Forelimb muscle (tissue), 1 donor: Measurements from ENCODE around the gene WNT7A. TPM values are rescaled to one million over a fixed set of nuclear protein-coding genes. Genes with fewer than 3 reads are reported as not detected.

Source experiments
- DNase-seq: peaks from one replicate; pipeline ENCODE4 v3.0.0-alpha.2; 2013; ENCODE audit warnings: low read depth
- polyA plus RNA-seq: library from polyadenylated mRNA; unstranded; fragments of 120-200 nt; gene quantifications from one replicate; pipeline ENCODE4 v1.2.1, GENCODE V29; 2013; ENCODE audit not compliant: insufficient read length

WNT7A gene
- polyA plus RNA-seq, 1 donor: not detected

GRCh38 chr3:13770170-13771169 lies 109.4 kb downstream of the WNT7A start:
- DNase-seq: no peak

GRCh38 chr3:13769422-13769821 lies 110.4 kb downstream of the WNT7A start:
- no peak for DNase-seq

- no peak for DNase-seq
Observed at GRCh38 chr3:13768453-13768852, 111.4 kb downstream of the WNT7A start.

GRCh38 chr3:13767896-13768295 lies 112.0 kb downstream of the WNT7A start:
- no peak for DNase-seq

- no peak for DNase-seq
Observed at GRCh38 chr3:13767030-13767429, 112.8 kb downstream of the WNT7A start.

Other genes starting within 250 kb of the WNT7A start
- gene CHCHD4, start 244.8 kb upstream of the WNT7A start, polyA plus RNA-seq: 14.5 TPM
- gene TMEM43, start 245.0 kb upstream of the WNT7A start, polyA plus RNA-seq: 47.7 TPM